Skeletal muscle satellite cell (primary cell): ENCODE results near the gene WNT1.

ENCODE experiments used
- H3K27me3 ChIP-seq: 2 replicates; pipeline ENCODE4 v1.7.0; 2013; ENCODE audit warnings: low read length; ENCODE audit not compliant: control insufficient read depth, insufficient read depth
- H3K36me3 ChIP-seq: 2 replicates; pipeline ENCODE4 v1.7.0; 2013; ENCODE audit warnings: mild to moderate bottlenecking, control low read depth, low read length; ENCODE audit not compliant: insufficient read depth
- H3K4me1 ChIP-seq: 2 replicates; pipeline ENCODE4 v1.7.0; 2013; ENCODE audit warnings: low read length; ENCODE audit not compliant: control insufficient read depth, insufficient read depth
- H3K4me2 ChIP-seq: 2 replicates; pipeline ENCODE4 v1.7.0; 2013; ENCODE audit warnings: mild to moderate bottlenecking, low read length
- H3K4me3 ChIP-seq: 2 replicates; pipeline ENCODE4 v1.7.0; 2013; ENCODE audit warnings: low read length
- H3K9ac ChIP-seq: 2 replicates; pipeline ENCODE4 v1.7.0; 2013; ENCODE audit warnings: mild to moderate bottlenecking, low read depth, low read length, moderate library complexity
- H3K9me3 ChIP-seq: replicated peaks from 2 replicates; pipeline ENCODE4 v1.7.0; 2013; ENCODE audit warnings: mild to moderate bottlenecking, control low read depth, low read length

The WNT1 gene

GRCh38 chr12:48997719-48998496, 19.8 kb downstream of the WNT1 start:
- Histone ChIP-seq H3K9me3 (no peaks in the 10 kb centered on the region), H3K36me3 (peaks cover 24% of the 10 kb centered on the region), H3K9ac (no peak overlapping the region), H3K4me3 (peak overlapping the region; percentile 66), H3K4me1 (peaks cover 40% of the 10 kb centered on the region), H3K4me2 (peak overlapping the region; percentile 86), H3K27me3 (peaks cover 35% of the 10 kb centered on the region)

- Histone ChIP-seq H3K4me3 (peak overlapping the region; percentile 66), H3K9me3 (no peaks in the 10 kb centered on the region), H3K36me3 (peaks cover 33% of the 10 kb centered on the region), H3K4me2 (peak overlapping the region; percentile 86), H3K27me3 (peaks cover 29% of the 10 kb centered on the region), H3K4me1 (peaks cover 40% of the 10 kb centered on the region), H3K9ac (no peak overlapping the region)
Observed at GRCh38 chr12:48998497-48999353, 20.6 kb downstream of the WNT1 start.

GRCh38 chr12:48999371-49000131, 21.4 kb downstream of the WNT1 start, which contains the start of gene DDN:
Gene DDN, minus strand, starts transcription at chr12:48999375. Its CDS starts 88 bp downstream, at chr12:48999287.
- H3K27me3 ChIP-seq = peaks cover 20% of the 10 kb centered on the region
- H3K4me2 ChIP-seq = peak within 1 kb of the TSS; percentile 86
- H3K9ac ChIP-seq = peak within 1 kb of the TSS; percentile 37
- H3K4me1 ChIP-seq = peaks cover 40% of the 10 kb centered on the region
- peak within 1 kb of the TSS; percentile 66 for H3K4me3 ChIP-seq
- H3K9me3 ChIP-seq = no peaks in the 10 kb centered on the region
- H3K36me3 ChIP-seq = peaks cover 41% of the 10 kb centered on the region

DNA sequence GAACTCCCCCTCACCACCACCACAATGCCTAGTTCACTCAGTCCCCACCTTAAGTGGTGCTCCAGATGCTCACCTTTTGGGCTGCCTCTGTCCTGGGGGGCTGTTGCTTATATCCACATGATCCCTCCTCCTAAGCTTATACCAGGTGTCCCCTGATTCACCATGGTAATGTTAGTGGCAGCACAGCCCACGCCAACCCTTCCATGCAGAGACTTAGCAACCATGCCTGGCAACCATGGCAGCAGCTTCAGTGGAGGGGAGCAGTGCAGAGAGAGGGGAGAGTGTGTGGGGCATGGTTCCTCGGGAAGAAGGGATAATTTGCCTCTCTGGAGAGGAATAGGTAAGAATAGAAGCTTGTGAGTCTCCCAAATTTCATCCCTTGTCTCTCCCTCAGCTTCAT, 22.2 kb downstream of the WNT1 start:
- H3K36me3 ChIP-seq = peaks cover 49% of the 10 kb centered on the region
- no peak overlapping the region for H3K4me3 ChIP-seq
- no peaks in the 10 kb centered on the region for H3K9me3 ChIP-seq
- H3K4me1 ChIP-seq = peaks cover 35% of the 10 kb centered on the region
- H3K4me2 ChIP-seq = peak overlapping the region; percentile 85
- no peak overlapping the region for H3K9ac ChIP-seq
- H3K27me3 ChIP-seq = peaks cover 15% of the 10 kb centered on the region

- Histone ChIP-seq H3K9me3 (no peaks in the 10 kb centered on the region), H3K4me2 (no peak overlapping the region), H3K9ac (no peak overlapping the region), H3K36me3 (peaks cover 48% of the 10 kb centered on the region), H3K4me3 (no peak overlapping the region), H3K27me3 (no peaks in the 10 kb centered on the region), H3K4me1 (peaks cover 5% of the 10 kb centered on the region)
Observed at GRCh38 chr12:49008943-49009342, 30.8 kb downstream of the WNT1 start.

DNA sequence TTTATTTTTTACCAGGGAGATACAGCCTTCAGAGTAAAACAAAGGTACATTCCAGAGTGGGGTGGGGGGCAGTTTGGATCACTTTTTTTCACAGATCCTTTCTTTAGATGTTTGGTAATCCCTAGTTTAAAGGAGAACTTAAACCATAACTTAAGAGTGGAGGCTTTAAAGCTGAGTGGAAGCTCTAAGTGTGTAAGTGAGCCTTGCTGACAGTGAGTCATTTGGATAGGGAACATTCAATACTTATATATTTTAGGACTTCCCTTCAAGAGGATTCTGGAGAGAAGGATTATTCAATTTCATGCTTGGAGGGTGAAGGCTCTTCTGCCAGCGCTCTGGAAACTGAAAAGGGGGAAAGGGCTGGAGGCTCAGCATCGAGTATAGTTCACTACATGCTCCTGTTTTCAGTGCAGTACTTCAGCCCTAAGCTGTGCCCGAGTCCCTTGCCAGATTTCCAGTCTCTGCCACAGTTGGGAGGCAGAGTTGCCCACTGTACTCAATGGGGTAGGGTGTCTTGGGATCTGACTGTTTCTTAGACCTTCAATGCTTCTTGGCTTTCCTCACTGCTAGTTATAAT, 32.1 kb downstream of the WNT1 start:
- Histone ChIP-seq H3K9ac (no peak overlapping the region), H3K9me3 (no peaks in the 10 kb centered on the region), H3K27me3 (no peaks in the 10 kb centered on the region), H3K4me1 (peaks cover 5% of the 10 kb centered on the region), H3K4me3 (no peak overlapping the region), H3K36me3 (peaks cover 36% of the 10 kb centered on the region), H3K4me2 (no peak overlapping the region)

GRCh38 chr12:49012739-49013138, 34.6 kb downstream of the WNT1 start:
- H3K36me3 ChIP-seq = peaks cover 28% of the 10 kb centered on the region
- no peaks in the 10 kb centered on the region for H3K9me3 ChIP-seq

DNA sequence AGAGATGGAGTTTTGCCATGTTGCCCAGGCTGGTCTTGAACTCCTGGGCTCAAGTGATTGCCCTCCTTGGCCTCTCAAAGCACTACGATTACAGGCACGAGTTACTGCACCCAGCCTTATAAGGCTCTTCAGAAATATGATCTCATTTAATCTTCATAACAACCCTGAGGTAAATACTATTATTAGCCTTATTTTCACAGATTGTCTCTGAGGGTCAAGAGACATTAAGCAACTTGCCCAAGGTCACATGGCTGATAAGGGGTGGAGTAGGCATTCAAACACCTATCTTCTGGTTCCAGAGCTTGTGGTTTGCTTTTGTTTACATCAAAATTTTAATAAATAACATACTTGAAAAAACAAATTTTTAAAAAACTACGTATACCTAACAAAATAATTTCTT, 35.3 kb downstream of the WNT1 start:
- peaks cover 28% of the 10 kb centered on the region for H3K36me3 ChIP-seq
- no peaks in the 10 kb centered on the region for H3K27me3 ChIP-seq
- no peaks in the 10 kb centered on the region for H3K9me3 ChIP-seq
- H3K4me1 ChIP-seq = peaks cover 15% of the 10 kb centered on the region
- H3K9ac ChIP-seq = no peak overlapping the region
- H3K4me3 ChIP-seq = no peak overlapping the region
- no peak overlapping the region for H3K4me2 ChIP-seq

More at GRCh38 chr12:49012739-49013138, 34.6 kb downstream of the WNT1 start:
- H3K4me1 ChIP-seq = peaks cover 14% of the 10 kb centered on the region
- H3K4me3 ChIP-seq = no peak overlapping the region
- no peaks in the 10 kb centered on the region for H3K27me3 ChIP-seq
- H3K9ac ChIP-seq = no peak overlapping the region
- no peak overlapping the region for H3K4me2 ChIP-seq

- H3K4me1 ChIP-seq = peaks cover 23% of the 10 kb centered on the region
- H3K9ac ChIP-seq = no peak overlapping the region
- no peaks in the 10 kb centered on the region for H3K9me3 ChIP-seq
- H3K4me3 ChIP-seq = no peak overlapping the region
- H3K36me3 ChIP-seq = peaks cover 25% of the 10 kb centered on the region
- no peak overlapping the region for H3K4me2 ChIP-seq
- no peaks in the 10 kb centered on the region for H3K27me3 ChIP-seq
Observed at GRCh38 chr12:49014547-49014946, 36.4 kb downstream of the WNT1 start.

DNA sequence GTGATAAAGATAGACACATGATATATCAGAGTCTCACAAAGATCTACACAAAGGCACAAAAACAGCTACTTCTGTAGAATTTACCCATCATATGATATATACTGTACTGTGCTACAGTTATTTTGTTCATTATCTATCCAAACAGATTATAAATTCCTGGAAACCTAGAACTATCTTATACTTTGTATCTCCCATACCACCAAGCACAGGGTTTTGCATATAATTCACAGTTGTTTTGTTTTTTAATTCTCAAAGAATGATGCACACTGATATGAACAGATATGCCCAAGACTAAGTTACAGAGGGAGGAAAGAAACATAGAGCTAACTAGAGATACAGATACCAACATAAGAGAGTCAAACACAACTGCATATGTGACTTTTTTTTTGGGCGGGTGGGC, 37.1 kb downstream of the WNT1 start:
- H3K4me1 ChIP-seq = peaks cover 26% of the 10 kb centered on the region
- H3K27me3 ChIP-seq = no peaks in the 10 kb centered on the region
- H3K9me3 ChIP-seq = no peaks in the 10 kb centered on the region

GRCh38 chr12:49017891-49018260, 39.8 kb downstream of the WNT1 start:
- Histone ChIP-seq H3K9me3 (no peaks in the 10 kb centered on the region), H3K4me2 (peak overlapping the region; percentile 78), H3K4me3 (peak overlapping the region; percentile 90), H3K27me3 (no peaks in the 10 kb centered on the region), H3K36me3 (peaks cover 21% of the 10 kb centered on the region), H3K9ac (peak overlapping the region; percentile 97), H3K4me1 (peaks cover 22% of the 10 kb centered on the region)

More for the DNA sequence above, 37.1 kb downstream of the WNT1 start:
- H3K36me3 ChIP-seq = peaks cover 25% of the 10 kb centered on the region
- no peak overlapping the region for H3K9ac ChIP-seq
- no peak overlapping the region for H3K4me2 ChIP-seq
- H3K4me3 ChIP-seq = no peak overlapping the region
